ENCODE measurements around the gene LGALS7B.
"Not testable (repeated sequence)": the region's sequence is repeated elsewhere in the genome, so short reads cannot be mapped to it uniquely, and the experiment has no call there.

Gene LGALS7B

GRCh38 chr19:38771569-38771968 lies 17.4 kb upstream of the LGALS7B start:
- not testable (repeated sequence) for H3K9me3 ChIP-seq (ENCODE audit: control insufficient read depth, low read depth, low read length); H3K4me3 ChIP-seq (ENCODE audit: low read length); H3K27ac ChIP-seq (ENCODE audit: low read length); H3K4me1 ChIP-seq (ENCODE audit: control insufficient read depth, low read depth, low read length); H3K9ac ChIP-seq (ENCODE audit: low read length); H3K36me3 ChIP-seq (ENCODE audit: control insufficient read depth, low read depth, low read length); H3K27me3 ChIP-seq (ENCODE audit: control insufficient read depth, insufficient read depth, low read length)

- Histone ChIP-seq H3K4me1 (ENCODE audit: control insufficient read depth, low read depth, low read length) (peaks cover 4% of the 10 kb centered on the region), H3K4me3 (ENCODE audit: low read length) (no peak within 1 kb of the TSS), H3K27me3 (ENCODE audit: control insufficient read depth, insufficient read depth, low read length) (no peaks in the 10 kb centered on the region), H3K36me3 (ENCODE audit: control insufficient read depth, low read depth, low read length) (no peaks in the 10 kb centered on the region), H3K9me3 (ENCODE audit: control insufficient read depth, low read depth, low read length) (no peaks in the 10 kb centered on the region), H3K9ac (ENCODE audit: low read length) (no peak within 1 kb of the TSS), H3K27ac (ENCODE audit: low read length) (no peak within 1 kb of the TSS)
Measured at GRCh38 chr19:38773469-38774177, 15.4 kb upstream of the LGALS7B start, which contains the start of gene LGALS7. TSS of gene LGALS7 (minus strand) at chr19:38773517. CDS start at chr19:38773492, 25 bp downstream.

GRCh38 chr19:38774181-38774950 lies 14.6 kb upstream of the LGALS7B start:
- Histone ChIP-seq H3K9ac (ENCODE audit: low read length) (no peak overlapping the region), H3K4me1 (ENCODE audit: control insufficient read depth, low read depth, low read length) (peaks cover 3% of the 10 kb centered on the region), H3K27me3 (ENCODE audit: control insufficient read depth, insufficient read depth, low read length) (no peaks in the 10 kb centered on the region), H3K27ac (ENCODE audit: low read length) (no peak overlapping the region), H3K36me3 (ENCODE audit: control insufficient read depth, low read depth, low read length) (no peaks in the 10 kb centered on the region), H3K4me3 (ENCODE audit: low read length) (no peak overlapping the region), H3K9me3 (ENCODE audit: control insufficient read depth, low read depth, low read length) (no peaks in the 10 kb centered on the region)

- no peaks in the 10 kb centered on the region for H3K27me3 ChIP-seq (ENCODE audit: control insufficient read depth, insufficient read depth, low read length)
- no peak overlapping the region for H3K27ac ChIP-seq (ENCODE audit: low read length)
- H3K4me3 ChIP-seq (ENCODE audit: low read length): no peak overlapping the region
- H3K4me1 ChIP-seq (ENCODE audit: control insufficient read depth, low read depth, low read length): no peaks in the 10 kb centered on the region
- H3K36me3 ChIP-seq (ENCODE audit: control insufficient read depth, low read depth, low read length): no peaks in the 10 kb centered on the region
- H3K9ac ChIP-seq (ENCODE audit: low read length): no peak overlapping the region
- no peaks in the 10 kb centered on the region for H3K9me3 ChIP-seq (ENCODE audit: control insufficient read depth, low read depth, low read length)
Measured at GRCh38 chr19:38778733-38779132, 10.3 kb upstream of the LGALS7B start.

- Histone ChIP-seq H3K4me3 (ENCODE audit: low read length) (no peak overlapping the region), H3K27me3 (ENCODE audit: control insufficient read depth, insufficient read depth, low read length) (no peaks in the 10 kb centered on the region), H3K9me3 (ENCODE audit: control insufficient read depth, low read depth, low read length) (no peaks in the 10 kb centered on the region), H3K27ac (ENCODE audit: low read length) (no peak overlapping the region), H3K9ac (ENCODE audit: low read length) (no peak overlapping the region), H3K4me1 (ENCODE audit: control insufficient read depth, low read depth, low read length) (no peaks in the 10 kb centered on the region), H3K36me3 (ENCODE audit: control insufficient read depth, low read depth, low read length) (no peaks in the 10 kb centered on the region)
Measured at GRCh38 chr19:38780443-38780842, 8.6 kb upstream of the LGALS7B start.

GRCh38 chr19:38781058-38781457 lies 7.9 kb upstream of the LGALS7B start:
- H3K4me1 ChIP-seq (ENCODE audit: control insufficient read depth, low read depth, low read length): no peaks in the 10 kb centered on the region
- H3K27ac ChIP-seq (ENCODE audit: low read length): no peak overlapping the region
- H3K4me3 ChIP-seq (ENCODE audit: low read length): no peak overlapping the region
- H3K9me3 ChIP-seq (ENCODE audit: control insufficient read depth, low read depth, low read length): no peaks in the 10 kb centered on the region
- H3K36me3 ChIP-seq (ENCODE audit: control insufficient read depth, low read depth, low read length): no peaks in the 10 kb centered on the region
- H3K9ac ChIP-seq (ENCODE audit: low read length): no peak overlapping the region
- no peaks in the 10 kb centered on the region for H3K27me3 ChIP-seq (ENCODE audit: control insufficient read depth, insufficient read depth, low read length)

GRCh38 chr19:38782212-38782611 lies 6.8 kb upstream of the LGALS7B start:
- H3K27me3 ChIP-seq (ENCODE audit: control insufficient read depth, insufficient read depth, low read length); H3K27ac ChIP-seq (ENCODE audit: low read length); H3K9ac ChIP-seq (ENCODE audit: low read length); H3K9me3 ChIP-seq (ENCODE audit: control insufficient read depth, low read depth, low read length); H3K4me1 ChIP-seq (ENCODE audit: control insufficient read depth, low read depth, low read length); H3K36me3 ChIP-seq (ENCODE audit: control insufficient read depth, low read depth, low read length); H3K4me3 ChIP-seq (ENCODE audit: low read length): not testable (repeated sequence)

- Histone ChIP-seq H3K9ac (ENCODE audit: low read length) (no peak overlapping the region), H3K27me3 (ENCODE audit: control insufficient read depth, insufficient read depth, low read length) (no peaks in the 10 kb centered on the region), H3K4me1 (ENCODE audit: control insufficient read depth, low read depth, low read length) (no peaks in the 10 kb centered on the region), H3K36me3 (ENCODE audit: control insufficient read depth, low read depth, low read length) (no peaks in the 10 kb centered on the region), H3K4me3 (ENCODE audit: low read length) (no peak overlapping the region), H3K9me3 (ENCODE audit: control insufficient read depth, low read depth, low read length) (no peaks in the 10 kb centered on the region), H3K27ac (ENCODE audit: low read length) (no peak overlapping the region)
Measured at GRCh38 chr19:38784224-38784623, 4.8 kb upstream of the LGALS7B start.

- Histone ChIP-seq H3K4me1 (ENCODE audit: control insufficient read depth, low read depth, low read length) (no peaks in the 10 kb centered on the region), H3K36me3 (ENCODE audit: control insufficient read depth, low read depth, low read length) (no peaks in the 10 kb centered on the region), H3K9ac (ENCODE audit: low read length) (no peak overlapping the region), H3K27me3 (ENCODE audit: control insufficient read depth, insufficient read depth, low read length) (no peaks in the 10 kb centered on the region), H3K4me3 (ENCODE audit: low read length) (no peak overlapping the region), H3K27ac (ENCODE audit: low read length) (no peak overlapping the region), H3K9me3 (ENCODE audit: control insufficient read depth, low read depth, low read length) (no peaks in the 10 kb centered on the region)
Measured at GRCh38 chr19:38785187-38785699, 3.8 kb upstream of the LGALS7B start.

- H3K27me3 ChIP-seq (ENCODE audit: control insufficient read depth, insufficient read depth, low read length); H3K4me3 ChIP-seq (ENCODE audit: low read length); H3K4me1 ChIP-seq (ENCODE audit: control insufficient read depth, low read depth, low read length); H3K27ac ChIP-seq (ENCODE audit: low read length); H3K9ac ChIP-seq (ENCODE audit: low read length); H3K9me3 ChIP-seq (ENCODE audit: control insufficient read depth, low read depth, low read length); H3K36me3 ChIP-seq (ENCODE audit: control insufficient read depth, low read depth, low read length): not testable (repeated sequence)
Measured at GRCh38 chr19:38786061-38786460, 2.9 kb upstream of the LGALS7B start.

GRCh38 chr19:38786572-38787265 lies 2.3 kb upstream of the LGALS7B start:
- H3K27ac ChIP-seq (ENCODE audit: low read length): no peak overlapping the region

More at GRCh38 chr19:38786572-38787265, 2.3 kb upstream of the LGALS7B start:
- Histone ChIP-seq H3K9ac (ENCODE audit: low read length) (no peak overlapping the region), H3K9me3 (ENCODE audit: control insufficient read depth, low read depth, low read length) (no peaks in the 10 kb centered on the region), H3K4me1 (ENCODE audit: control insufficient read depth, low read depth, low read length) (no peaks in the 10 kb centered on the region), H3K36me3 (ENCODE audit: control insufficient read depth, low read depth, low read length) (no peaks in the 10 kb centered on the region), H3K27me3 (ENCODE audit: control insufficient read depth, insufficient read depth, low read length) (no peaks in the 10 kb centered on the region), H3K4me3 (ENCODE audit: low read length) (no peak overlapping the region)

All from iPS-18a (cell line).